ENCODE results near the gene GREM1. TPM values are rescaled to one million over a fixed set of nuclear protein-coding genes. Genes with fewer than 3 reads are reported as not detected.

Gene GREM1
- total RNA-seq, 2 donors from 2014 or later = 3.1 to 41.5 TPM

DNA sequence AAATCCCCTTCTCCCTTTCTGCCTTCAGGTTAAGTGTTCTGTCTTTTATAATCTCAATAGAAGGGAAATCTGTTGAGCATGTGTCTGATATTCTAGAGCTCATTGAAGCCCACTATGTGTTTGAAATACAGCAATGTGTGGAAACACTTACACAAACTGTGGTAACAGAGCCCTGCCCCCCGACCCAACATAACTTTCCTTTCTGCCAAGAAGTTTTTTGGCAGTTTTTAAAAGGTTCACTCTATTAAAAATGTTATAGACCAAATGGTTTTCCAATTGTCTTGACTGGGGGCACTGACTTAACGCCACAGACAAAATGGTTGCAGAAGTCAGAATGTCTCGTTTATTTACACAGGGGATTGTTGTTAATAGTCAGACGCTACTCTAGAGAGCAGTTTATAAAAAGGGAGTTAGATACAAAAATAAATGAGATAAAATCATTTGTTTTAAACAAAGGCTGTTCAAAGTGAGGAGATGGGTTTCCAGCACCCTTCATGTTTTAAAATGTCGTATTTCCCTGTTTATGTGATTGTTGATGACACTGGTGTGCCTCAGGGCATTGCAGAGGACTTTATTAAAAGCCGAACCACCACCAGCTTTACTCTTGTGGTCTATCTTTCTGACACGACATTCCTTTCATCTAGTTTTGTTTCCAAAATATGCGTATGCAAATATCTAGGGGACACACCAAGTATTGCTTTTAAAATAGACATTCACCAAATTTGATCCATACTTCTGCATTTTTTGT, 26.7 kb upstream of the GREM1 start:
- Histone ChIP-seq H3K27ac (no peak overlapping the region), H3K4me1 (replicated peaks) (no peaks in the 10 kb centered on the region), H3K4me3 (no peak overlapping the region), H3K9me3 (no peaks in the 10 kb centered on the region), H3K36me3 (no peaks in the 10 kb centered on the region), H3K27me3 (replicated peaks; ENCODE audit: insufficient read depth) (no peaks in the 10 kb centered on the region)
- DNase-seq (ENCODE audit: low spot score) = no peak
- WGBS = 33% methylated on average over 8 of the region's 8 CpGs
- TF ChIP-seq POLR2A (IDR thresholded peaks at IDR 0.05) (no peak), POLR2AphosphoS5 (IDR thresholded peaks at IDR 0.05) (no peak)
- TF ChIP-seq, protein P1, sequence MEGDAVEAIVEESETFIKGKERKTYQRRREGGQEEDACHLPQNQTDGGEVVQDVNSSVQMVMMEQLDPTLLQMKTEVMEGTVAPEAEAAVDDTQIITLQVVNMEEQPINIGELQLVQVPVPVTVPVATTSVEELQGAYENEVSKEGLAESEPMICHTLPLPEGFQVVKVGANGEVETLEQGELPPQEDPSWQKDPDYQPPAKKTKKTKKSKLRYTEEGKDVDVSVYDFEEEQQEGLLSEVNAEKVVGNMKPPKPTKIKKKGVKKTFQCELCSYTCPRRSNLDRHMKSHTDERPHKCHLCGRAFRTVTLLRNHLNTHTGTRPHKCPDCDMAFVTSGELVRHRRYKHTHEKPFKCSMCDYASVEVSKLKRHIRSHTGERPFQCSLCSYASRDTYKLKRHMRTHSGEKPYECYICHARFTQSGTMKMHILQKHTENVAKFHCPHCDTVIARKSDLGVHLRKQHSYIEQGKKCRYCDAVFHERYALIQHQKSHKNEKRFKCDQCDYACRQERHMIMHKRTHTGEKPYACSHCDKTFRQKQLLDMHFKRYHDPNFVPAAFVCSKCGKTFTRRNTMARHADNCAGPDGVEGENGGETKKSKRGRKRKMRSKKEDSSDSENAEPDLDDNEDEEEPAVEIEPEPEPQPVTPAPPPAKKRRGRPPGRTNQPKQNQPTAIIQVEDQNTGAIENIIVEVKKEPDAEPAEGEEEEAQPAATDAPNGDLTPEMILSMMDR (IDR thresholded peaks at IDR 0.05) = no peak
- intact Hi-C loops (cut with DNase I) = no loop called here

DNA sequence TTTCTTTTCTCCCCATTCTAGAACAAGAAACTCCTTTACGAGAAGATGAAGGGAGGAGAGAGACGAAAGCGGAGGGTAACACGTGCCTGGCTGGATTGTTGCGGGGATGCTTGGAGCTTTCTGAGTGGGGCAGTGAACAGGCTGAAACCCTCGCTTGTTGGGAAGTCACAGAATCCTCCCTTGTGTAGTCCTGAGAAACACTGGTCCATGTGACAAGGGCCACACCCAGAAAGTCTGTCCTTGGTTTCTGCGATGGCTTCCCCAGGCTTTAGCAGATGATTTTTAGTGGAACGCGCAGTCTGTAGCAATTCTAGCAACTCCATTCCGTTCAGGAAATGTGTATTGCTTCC, 26.1 kb upstream of the GREM1 start:
- intact Hi-C loops (cut with DNase I) = no loop called here
- WGBS = 85% methylated on average over 10 of the region's 10 CpGs
- Histone ChIP-seq H3K4me3 (no peak overlapping the region), H3K27ac (no peak overlapping the region), H3K4me1 (replicated peaks) (no peaks in the 10 kb centered on the region), H3K27me3 (replicated peaks; ENCODE audit: insufficient read depth) (no peaks in the 10 kb centered on the region), H3K36me3 (no peaks in the 10 kb centered on the region), H3K9me3 (no peaks in the 10 kb centered on the region)
- DNase-seq (ENCODE audit: low spot score) = no peak
- TF ChIP-seq POLR2AphosphoS5 (IDR thresholded peaks at IDR 0.05) = no peak
- TF ChIP-seq, protein P1 (IDR thresholded peaks at IDR 0.05) = no peak

DNA sequence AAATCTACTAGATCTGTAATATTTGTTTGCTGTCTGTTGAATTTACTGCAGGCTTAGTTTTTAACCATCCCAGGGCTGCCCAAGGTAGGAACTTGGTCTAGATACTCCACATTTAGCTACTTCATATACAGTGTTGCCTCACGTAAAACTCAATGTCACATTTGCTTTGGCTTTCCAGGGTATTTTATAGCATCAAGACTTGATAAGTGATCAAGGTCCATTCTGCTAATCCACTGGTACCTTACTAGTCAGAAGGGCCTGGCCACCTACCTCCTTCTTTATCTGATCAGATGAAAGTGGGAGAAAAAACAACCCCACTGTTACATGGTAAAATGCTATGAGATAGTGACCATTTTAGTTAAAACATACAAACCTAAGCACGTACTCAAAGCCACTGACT, 25.5 kb upstream of the GREM1 start:
- TF ChIP-seq POLR2AphosphoS5 (IDR thresholded peaks at IDR 0.05) (no peak), POLR2A (IDR thresholded peaks at IDR 0.05) (no peak)
- TF ChIP-seq, protein P1 (IDR thresholded peaks at IDR 0.05) = no peak
- no peak overlapping the region for H3K4me3 ChIP-seq
- DNase-seq (ENCODE audit: low spot score) = no peak
- WGBS = 96% methylated on average over 2 of the region's 2 CpGs
- H3K27ac ChIP-seq = no peak overlapping the region
- no peaks in the 10 kb centered on the region for H3K27me3 ChIP-seq (replicated peaks; ENCODE audit: insufficient read depth)
- no peaks in the 10 kb centered on the region for H3K4me1 ChIP-seq (replicated peaks)
- H3K9me3 ChIP-seq = no peaks in the 10 kb centered on the region
- intact Hi-C loops (cut with DNase I) = no loop called here
- no peaks in the 10 kb centered on the region for H3K36me3 ChIP-seq

DNA sequence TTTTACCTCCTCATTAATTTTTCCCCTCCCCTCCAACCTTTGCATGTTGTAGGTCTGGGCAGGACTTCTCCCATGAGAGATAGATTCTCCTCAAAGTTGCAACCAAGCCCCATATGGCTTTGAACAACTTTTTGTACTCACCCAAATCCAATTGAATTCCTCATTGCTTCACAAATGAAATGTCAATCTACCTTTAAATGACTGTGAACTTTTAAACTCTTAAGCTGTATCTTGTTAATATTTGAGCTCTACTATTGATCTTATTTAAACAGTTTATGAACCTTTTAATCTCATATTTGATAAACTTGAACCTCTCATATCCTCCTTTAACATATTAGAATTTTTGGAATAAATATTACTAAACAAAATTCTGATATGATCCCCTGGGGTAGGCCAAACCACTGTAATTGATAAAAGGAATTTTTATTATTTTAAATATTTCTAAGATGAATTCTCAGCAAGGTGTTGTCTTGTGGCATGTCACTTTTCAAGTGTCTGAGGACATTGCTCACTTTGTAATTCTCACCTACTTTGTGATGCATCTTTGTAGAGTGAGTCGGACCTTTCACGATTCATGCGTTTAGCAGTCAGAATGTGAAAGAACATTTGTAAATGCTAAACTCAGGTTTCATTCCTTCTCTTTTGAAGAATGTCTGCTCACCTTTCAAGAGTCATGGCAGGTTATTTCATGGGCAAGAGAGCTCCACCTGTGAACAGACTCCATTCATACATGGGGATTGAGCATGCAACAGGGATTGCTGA, 23.4 kb upstream of the GREM1 start:
- intact Hi-C loops (cut with DNase I) = no loop called here
- no peak for DNase-seq (ENCODE audit: low spot score)
- WGBS = 96% methylated on average over 3 of the region's 3 CpGs
- TF ChIP-seq, protein P1 (IDR thresholded peaks at IDR 0.05) = no peak
- TF ChIP-seq POLR2AphosphoS5 (IDR thresholded peaks at IDR 0.05) (no peak), POLR2A (IDR thresholded peaks at IDR 0.05) (no peak)
- Histone ChIP-seq H3K4me3 (no peak overlapping the region), H3K9me3 (no peaks in the 10 kb centered on the region), H3K36me3 (no peaks in the 10 kb centered on the region), H3K27ac (no peak overlapping the region), H3K27me3 (replicated peaks; ENCODE audit: insufficient read depth) (no peaks in the 10 kb centered on the region), H3K4me1 (replicated peaks) (no peaks in the 10 kb centered on the region)
